GM04503 (cell line): ENCODE results near the gene FKBP5.
"Not testable (repeated sequence)": the region's sequence is repeated elsewhere in the genome, so short reads cannot be mapped to it uniquely, and the experiment has no call there.

ENCODE experiments used
- DNase-seq: peaks from one replicate; pipeline ENCODE4 v3.0.0-alpha.2; 2012; ENCODE audit warnings: low read depth

Gene FKBP5

DNA sequence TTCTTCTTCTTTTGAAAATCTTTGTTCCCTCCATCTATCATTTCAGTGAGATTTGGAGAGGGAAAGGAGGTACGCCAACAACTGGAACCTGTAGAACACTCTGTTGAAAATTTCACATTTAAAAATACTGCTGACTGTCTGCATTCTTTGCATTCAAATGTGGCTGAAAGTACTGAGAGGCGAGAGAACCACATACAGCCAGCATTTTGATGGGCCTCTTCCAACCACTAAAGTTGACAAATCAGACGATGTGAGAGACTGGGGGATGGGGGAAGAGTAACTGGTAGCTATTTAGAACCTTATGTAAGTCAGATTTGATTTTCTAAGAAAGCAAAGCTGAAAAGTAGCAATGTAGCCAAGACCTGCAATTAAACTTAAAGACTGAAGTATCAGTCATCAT, 77.5 kb downstream of the FKBP5 start:
- peak; percentile 43 for DNase-seq

DNA sequence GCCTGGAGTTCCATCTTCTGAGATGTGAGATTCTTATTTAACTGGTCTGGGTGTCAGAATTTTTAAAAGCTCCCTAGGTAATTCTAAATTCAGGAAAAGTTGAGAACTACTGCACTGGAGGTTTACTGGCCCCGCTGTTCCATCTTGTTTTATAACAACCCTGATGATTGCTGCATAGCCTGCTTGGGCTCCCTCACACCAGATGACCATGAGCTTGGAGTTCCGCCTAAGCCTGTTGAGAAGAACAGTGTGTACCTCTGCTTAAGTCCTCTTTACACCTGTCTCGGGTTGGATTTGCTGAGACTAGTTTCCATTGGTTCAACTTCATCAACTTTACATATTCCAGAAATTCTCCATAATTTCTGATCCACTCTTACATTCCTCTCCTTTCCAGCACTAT, 77.9 kb downstream of the FKBP5 start:
- no peak for DNase-seq

DNA sequence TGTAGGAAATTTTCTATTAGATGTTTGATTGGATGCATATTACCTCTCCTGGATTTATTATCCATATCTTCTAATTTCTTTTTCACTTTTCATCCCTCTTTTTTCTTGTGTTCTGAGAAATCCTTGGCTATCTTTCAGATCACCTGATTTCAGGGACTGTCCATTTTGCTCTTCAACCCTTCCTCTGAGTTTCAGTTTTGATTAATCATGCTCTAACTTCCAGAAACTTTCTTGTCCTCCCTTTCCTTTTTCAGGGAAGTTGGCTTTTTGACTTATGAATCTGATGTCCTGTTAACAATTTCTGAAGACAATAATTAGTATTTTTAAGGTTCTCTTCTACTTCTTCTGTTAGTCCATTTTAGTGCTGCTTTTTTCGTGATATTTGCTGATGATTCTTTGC, 79.1 kb downstream of the FKBP5 start:
- DNase-seq, result no peak

DNA sequence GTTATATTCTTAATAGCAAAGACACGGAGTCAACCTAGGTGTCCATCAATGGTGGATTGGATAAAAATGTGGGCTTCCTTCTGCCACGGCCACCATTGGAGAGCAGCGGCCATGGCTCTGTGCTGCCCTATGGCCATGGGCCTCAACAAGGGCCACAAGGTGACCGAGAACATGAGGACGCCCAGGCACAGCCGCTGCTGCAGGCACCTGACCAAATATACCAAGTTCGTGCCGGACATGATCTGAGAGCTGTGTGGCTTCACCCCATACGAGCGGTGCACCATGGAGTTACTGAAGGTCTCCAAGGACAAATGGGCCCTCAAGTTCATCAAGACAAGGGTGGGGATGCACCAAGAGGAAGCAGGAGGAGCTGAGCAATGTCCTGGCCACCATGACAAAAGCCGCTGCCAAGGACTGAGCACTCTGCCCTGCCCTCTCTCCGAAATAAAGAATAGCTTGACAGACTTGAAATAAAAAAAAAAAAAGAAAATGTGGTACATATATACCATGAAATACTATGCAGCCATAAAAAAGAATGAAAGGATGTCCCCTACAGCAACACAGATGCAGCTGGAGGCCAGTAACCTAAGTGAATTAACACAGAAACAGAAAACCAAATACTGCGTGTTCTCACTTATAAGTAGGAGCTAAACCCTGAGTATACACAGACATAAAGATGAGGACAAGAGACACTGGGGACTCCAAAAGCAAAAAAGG, 81.0 kb downstream of the FKBP5 start:
- DNase-seq, result no peak

DNA sequence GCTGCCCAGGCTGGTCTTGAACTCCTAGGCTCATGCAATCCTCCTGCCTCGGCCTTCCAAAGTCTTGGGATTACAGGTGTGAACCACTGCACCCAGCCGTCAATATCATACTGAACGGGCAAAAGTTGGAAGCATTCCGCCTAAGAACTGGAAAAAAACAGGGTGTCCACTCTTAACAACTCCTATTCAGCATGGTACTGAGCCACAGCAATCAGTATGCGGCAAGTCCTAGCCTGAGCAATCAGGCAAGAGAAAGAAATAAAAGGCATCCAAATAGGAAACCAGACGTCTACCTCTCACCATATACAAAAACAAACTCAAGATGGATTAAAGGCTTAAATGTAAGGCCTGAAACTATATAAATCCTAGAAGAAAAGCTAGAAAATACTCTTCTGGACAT, 83.1 kb downstream of the FKBP5 start:
- DNase-seq, result no peak

DNA sequence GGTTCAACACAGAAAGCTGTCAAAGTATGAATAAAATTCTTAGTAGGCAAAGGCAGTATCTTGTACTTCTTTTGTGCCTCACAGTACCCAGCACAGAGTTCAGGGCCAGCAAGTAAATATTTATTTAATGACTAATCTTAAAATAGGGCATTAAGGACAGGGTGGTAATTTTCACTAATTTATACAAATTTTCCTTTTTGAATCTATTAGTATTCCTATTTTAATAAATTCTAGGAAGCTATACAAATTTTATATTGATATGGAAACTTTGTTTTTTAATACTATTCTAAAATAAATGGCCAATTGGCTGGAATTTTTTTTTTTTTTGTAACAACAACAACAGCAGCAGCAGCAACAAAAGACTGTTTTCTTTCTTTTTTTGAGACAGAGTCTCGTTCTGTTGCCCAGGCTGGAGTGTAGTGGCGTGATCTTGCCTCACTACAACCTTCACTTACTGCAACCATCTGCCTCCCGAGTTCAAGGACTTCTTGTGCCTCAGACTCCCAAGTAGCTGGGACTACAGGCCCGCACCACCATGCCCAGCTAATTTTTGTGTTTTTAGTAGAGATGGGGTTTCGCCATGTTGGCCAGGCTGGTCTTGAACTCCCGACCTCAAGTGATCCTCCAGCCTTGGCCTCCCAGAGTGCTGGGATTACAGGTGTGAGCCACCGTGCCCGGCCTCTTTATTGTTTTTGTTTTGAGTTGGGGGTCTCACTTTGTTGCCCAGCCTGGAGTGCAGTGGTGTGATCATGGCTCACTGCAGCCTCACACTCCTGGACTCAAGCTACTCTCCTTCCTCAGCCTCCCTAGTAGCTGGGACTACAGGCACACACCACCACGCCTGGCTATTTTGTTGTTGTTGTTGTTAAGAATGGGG, 85.2 kb downstream of the FKBP5 start:
- no peak for DNase-seq

DNA sequence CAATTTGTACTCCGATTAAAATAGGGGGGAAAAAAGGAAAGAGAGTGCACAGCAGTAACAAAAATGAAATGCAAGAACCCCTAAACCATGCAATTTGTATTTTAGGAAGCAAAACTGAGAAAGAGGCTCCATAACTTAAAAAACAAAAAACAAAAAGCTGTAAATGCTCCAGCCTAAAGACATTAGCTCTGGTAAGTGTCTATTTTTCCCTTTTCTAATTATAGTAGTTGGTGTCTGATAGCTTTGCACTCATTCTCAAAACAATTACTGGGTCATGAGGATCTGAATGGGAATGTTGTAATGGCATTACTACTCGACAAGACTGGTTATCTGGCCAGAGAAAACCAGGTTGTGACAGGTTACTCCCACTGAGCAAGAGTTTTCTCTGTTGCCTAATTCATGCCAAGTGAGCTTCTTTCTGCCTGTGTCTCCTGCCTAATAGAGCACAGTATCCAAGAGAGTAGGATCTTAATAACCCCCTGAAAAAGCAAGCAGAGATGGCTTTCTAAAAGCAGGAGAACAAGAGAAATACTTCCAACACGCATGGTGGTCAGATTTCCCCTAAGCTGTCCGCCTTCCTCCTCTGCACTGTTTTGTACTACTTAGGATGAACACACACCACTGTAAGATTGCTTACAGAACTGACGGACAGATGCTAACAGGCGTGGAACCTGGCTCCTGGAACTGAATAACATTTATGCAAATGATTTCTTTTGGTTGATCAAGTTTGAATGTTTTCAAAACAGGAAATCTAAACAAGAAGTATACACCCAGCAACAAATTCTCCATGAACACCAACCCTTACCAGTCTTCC, 86.4 kb downstream of the FKBP5 start:
- DNase-seq, result no peak

DNA sequence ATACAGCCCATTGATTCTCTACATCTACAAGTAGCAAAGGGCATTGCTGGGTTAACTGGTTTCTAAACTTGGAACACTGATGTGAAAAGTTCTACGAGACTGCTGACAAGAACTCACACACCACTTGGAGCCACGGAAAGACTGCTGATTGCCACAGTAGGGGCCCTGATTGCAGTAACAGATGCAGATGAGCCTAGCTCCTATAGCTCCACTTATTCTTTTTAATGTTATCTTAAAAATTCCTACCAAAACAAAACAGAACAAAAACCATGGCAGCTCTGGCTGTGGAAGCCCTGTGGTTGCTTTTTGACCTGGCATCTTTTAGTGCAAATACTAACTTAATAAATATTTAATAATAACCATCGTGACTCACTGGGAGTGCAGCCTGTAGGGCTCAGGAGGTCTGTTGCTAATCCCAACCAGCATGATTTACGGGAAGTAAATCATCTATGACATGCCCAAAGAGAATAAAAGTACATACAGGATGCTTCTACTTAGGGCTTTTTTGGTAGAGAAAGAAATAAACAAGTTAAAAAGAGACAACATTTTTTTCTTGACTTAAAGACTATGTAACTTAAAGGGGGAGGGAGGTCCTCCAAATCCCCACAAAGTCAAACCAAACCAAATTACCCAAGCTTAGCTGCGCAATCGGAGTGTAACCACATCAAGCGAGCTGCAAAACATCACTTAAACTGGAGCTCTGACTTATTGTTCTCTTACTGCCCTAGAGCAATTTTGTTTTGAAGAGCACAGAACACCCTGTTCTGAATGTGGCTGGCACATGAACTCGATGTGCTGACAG, 87.2 kb downstream of the FKBP5 start:
- no peak for DNase-seq

DNA sequence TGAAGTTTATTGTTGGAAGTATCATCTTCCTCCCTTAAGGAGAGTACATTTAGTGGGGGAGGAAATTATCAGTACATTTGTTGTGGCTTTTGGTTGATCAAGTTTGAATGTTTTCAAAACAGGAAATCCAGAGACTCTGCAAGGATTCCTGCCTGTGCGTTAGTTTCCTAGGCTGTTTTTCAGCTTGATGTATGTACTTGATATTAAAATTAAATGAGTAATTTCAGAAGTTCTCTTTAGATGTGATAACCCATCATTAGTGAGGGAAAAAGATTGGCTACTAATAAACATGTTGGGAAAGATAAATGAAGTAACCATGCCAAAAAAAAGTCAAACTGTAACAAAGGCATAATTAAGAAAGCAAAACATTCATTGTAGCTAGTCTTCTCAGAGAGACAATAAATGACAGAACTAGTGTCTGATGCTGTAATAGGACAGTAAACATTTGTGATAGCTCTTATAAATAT, 88.0 kb downstream of the FKBP5 start:
- no peak for DNase-seq

DNA sequence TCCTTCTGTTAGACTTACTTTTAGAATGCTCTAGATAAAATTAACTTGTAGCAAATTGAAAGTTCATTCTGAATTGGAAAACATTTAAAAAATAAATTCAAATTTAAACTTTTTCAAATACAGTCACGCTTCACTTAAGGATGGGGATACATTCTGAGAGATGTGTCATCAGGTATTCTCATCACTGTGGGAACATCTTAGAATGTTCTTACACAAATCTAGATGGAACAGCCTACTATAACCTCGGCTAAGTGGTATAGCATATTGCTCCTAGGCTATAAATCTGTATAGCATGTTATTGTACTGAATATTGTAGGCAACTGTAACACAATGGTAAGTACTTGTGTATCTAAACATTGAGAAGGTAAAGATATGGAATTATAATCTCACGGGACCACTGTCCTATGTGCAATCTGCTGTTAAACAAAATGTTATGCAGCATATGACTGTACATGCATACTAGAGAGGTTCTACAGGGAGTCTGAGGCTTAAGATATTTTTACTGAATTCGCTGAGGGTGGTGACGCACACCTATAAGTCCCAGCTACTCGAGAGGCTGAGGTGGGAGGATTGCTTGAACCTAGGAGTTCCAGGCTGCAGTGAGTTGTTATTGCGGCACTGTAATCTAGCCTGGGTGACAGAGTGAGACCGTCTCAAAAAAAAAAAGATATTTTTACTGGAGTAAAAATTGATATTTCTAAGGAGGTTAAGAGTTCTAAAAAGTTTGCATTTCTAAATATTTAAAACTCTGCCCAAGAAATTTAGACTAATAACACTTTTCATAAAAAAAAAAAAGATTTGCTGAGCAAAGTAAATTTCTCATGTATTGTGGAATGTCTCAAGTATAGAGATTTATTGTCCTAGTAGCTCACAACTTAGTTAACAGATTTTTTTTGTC, 88.7 kb downstream of the FKBP5 start:
- DNase-seq, result no peak

DNA sequence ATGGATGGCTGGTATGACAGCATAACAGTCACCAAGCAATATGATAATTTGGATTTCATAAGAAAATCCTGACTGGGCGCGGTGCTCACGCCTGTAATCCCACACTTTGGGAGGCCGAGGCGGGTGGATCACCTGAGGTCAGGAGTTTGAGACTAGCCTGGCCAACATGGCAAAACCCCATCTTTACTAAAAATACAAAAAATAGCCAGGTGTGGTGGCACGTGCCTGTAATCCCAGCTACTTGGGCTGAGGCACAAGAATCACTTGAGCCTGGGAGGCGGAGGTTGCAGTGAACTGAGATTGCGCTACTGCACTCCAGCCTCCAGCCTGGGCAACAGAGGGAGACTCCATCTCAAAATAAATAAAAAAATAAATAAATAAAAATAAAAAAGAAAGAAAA, 90.1 kb downstream of the FKBP5 start:
- not testable (repeated sequence) for DNase-seq

DNA sequence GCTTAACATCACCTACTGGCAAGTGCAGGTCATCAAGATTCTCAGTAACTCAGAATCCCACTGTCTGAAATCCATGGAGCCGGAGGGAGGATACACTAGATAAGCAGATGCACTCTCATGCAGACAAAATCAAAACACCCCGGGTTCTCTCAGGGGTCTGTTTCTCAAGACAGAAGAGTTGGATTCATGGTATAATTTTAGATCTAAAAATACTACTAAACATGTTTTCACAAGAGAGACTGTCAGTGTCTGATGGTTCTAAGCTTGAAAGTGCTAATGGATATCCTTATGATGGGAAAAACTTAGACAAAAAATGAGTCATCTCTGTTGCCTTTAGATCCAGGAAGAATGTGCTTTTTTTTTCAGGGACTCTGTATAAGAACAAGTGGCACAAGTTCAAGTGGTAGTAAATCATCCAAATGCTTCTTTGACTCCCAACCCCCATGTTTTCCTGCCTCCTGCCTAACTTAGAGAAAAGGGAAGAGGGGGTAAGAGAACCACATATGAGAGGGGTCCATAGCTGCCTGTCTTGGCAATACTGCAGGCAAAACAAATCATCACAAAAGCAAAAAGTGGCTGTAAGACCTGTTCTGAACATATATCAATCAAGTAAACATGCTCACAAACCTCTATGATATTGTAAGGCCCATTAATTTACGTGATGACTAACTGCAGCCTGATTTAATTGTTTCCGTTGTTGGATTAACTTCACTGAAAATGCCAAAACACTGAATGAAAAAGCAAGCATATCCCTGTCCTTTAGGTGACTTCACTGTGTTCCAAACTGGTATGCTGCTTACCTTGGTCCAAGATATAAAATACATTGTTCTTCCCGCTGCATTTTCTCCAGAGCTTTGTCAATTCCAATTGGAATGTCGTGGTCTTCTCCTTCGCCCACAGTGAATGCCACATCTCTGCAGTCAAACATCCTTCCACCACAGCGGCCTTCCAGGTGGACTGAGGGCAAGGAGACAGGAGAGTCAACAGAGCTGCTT, 92.0 kb downstream of the FKBP5 start:
- DNase-seq, result no peak

DNA sequence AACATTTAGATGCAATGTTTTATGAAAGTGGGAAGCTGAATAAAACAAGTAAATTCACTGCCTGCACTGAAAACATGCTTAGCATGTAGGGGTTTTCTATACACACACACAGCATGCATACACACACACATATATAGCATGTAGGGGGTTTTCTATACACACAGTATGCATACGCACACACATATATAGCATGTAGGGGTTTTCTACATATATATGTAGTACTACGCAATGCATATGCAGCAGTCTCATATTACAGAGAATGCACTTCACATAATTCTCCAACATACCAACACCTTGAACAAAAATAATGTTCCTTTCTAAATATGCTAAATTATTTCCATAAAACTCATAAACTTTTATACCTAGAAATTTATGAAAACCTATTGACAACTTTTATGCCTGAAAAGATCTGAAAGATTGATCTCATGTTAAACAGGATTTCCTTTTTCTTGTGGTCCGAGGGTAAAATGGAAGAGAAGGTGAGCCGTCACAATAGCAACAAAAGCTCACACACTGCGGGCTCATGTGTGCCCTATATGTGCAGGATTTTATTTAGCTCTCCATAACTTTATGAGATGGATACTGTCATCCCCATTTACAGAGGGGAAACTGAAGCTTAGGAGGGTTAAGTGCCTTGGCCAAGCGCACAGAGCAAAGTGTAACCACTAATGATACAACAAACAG, 94.1 kb downstream of the FKBP5 start:
- DNase-seq, result no peak

DNA sequence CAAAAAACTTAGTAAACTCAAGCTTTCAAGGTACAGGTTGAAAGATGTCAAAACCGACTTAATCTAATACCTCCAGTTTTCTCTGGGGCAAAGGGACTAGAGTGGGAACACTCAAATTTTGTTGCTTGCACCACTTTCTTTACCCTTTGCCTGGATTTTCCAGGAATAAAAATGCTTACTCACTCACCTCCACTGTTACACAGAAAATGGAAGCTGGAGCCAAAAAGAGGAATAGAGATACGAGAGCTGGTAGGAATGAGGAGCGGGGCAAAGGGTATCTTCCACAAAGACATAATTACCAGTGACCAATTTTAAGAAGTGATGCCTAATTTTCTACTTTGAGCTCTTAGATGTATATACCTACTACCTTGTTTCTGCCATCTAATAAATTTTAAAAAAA, 96.5 kb downstream of the FKBP5 start:
- DNase-seq, result no peak

DNA sequence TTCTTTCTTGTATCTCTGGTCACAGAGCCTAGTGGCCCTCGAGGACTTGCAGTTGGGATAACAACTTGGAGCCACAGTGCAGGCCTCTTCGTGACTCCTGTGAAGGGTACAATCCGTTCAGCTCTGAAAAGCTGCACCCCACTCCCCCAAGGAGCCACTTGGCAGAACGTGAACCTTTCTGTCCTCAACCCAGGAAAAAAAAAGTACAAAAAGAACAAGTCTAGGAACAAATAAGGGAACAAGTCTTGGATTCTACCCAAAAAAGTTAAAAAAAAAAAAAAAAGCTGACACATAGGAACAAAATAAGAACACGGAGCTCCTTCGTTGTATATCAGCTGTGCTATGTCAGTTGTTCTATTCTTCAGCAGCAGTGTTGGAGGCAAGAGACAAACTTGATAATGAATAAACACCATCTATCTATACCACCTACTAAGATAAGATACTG, 98.1 kb downstream of the FKBP5 start:
- DNase-seq, result no peak

DNA sequence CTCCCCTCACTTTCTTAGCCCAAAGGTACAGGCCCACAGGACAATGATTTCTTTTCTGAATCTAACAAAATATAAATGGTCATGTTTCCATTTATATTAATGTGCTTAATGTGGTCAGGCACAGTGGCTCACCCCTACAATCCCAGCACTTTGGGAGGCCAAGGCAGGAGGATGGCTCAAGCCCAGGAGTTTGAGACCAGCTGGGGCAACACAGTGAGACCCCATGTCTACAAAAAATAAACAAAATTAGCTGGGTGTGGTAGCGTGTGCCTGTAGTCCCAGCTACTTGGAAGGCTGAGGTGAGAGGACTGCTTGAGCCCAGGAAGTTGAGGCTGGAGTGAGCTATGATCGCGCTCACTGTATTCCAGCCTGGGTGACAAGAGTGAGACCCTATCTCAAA, 98.8 kb downstream of the FKBP5 start:
- DNase-seq, result no peak

DNA sequence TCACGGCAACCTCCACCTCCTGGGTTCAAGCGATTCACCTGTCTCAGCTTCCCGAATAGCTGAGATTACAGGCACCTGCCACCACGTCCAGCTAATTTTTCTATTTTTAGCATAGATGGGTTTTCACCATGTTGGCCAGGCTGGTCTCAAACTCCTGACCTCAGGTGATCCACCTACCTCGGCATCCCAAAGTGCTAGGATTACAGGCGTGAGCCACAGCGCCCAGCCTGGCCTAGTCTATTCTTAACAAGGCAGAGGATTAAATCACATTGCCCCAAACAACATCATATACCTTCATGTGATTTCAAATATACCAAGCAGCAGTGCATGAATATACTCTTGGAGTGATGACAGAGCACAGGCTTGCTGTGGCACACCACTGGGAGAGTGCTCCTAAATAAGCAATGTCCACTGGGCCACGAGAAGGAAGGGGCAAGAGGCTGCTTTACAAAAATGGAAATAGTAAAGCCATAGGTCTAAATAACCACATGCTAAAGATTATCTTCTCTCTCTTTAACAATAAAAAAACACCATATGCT, 99.4 kb downstream of the FKBP5 start:
- DNase-seq, result no peak

DNA sequence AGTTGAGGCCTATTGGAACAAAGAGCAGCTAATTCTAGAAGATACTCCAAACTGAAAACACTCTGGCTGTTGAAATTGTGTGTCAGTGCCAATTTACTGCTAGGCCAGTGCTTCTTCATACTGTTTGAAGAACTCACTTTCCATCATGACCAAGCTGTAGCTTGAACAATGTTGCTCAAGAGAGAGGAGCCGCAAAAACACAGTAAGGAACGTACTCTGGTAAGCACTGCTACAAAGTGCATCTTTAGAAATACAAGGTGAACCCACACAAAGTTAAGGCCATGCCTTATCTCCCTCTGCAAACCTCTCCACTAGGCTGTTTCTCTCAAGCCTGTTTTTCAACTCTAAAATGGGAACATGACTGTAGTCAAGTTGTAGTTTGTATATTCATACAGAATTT, 101.5 kb downstream of the FKBP5 start:
- no peak for DNase-seq
